Measurements from ENCODE around the gene HIBADH.
"Not testable (repeated sequence)": the region's sequence is repeated elsewhere in the genome, so short reads cannot be mapped to it uniquely, and the experiment has no call there.

The HIBADH gene

GRCh38 chr7:27593226-27593625 lies 69.5 kb downstream of the HIBADH start:
- DNase-seq = no peak

- no peak for DNase-seq
These were observed 72.3 kb downstream of the HIBADH start for GRCh38 chr7:27590416-27590815.

DNA sequence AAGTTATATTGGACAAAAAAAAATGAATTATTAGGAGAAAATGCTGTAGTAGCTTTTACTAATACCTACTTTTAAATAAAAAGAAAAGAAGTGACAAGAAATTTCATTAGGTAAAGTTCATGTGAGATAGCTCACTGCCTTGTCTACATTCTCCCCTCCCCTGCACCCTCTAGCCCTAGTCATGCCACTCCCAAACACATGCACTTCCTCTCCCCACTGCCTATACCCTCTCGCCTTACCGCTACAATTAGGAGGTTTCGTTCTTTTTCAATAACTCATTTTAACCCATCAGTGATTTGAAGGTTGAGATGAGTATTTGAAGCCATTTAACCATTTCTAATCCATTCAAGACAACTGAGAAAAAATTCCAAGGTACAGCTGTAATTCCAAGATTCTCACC lies 75.3 kb downstream of the HIBADH start:
- DNase-seq = no peak

DNA sequence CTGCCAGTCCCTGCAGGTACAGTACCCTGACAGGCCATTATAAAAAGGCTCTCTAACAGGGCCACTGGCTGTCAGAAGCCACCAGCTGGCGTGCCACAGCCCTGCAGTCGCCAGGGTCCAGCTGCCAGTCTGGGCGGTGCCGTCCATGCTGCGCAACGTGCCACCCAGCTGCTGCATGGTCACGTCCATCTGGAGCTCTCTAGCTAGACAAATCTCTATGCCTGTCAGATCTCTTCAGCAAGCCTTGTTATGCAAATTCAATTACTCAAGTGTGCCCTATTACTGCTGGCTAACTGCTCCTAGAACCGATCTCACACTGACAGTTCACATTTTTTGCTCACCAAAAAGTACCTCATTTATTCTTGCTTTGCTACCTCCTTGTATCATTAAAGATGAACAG lies 75.9 kb downstream of the HIBADH start:
- DNase-seq = peak; percentile 62

- DNase-seq = no peak
These were observed 76.8 kb downstream of the HIBADH start for GRCh38 chr7:27585781-27586447.

GRCh38 chr7:27581906-27582305 lies 80.8 kb downstream of the HIBADH start:
- DNase-seq = no peak

- DNase-seq = no peak
These were observed 81.6 kb downstream of the HIBADH start for GRCh38 chr7:27581119-27581518.

- no peak for DNase-seq
These were observed 83.1 kb downstream of the HIBADH start for GRCh38 chr7:27579565-27579964.

GRCh38 chr7:27578169-27578568 lies 84.5 kb downstream of the HIBADH start:
- not testable (repeated sequence) for DNase-seq

GRCh38 chr7:27576360-27576944 lies 86.2 kb downstream of the HIBADH start:
- peak; percentile 12 for DNase-seq

- no peak for DNase-seq
These were observed 87.1 kb downstream of the HIBADH start for GRCh38 chr7:27575613-27576012.

- no peak for DNase-seq
These were observed 93.6 kb downstream of the HIBADH start for GRCh38 chr7:27569106-27569505.

GRCh38 chr7:27567266-27567665 lies 95.4 kb downstream of the HIBADH start:
- DNase-seq = no peak

GRCh38 chr7:27564881-27565482 lies 97.7 kb downstream of the HIBADH start:
- DNase-seq = no peak

- DNase-seq = no peak
These were observed 101.9 kb downstream of the HIBADH start for GRCh38 chr7:27560706-27561235.

GRCh38 chr7:27555670-27556069 lies 107.0 kb downstream of the HIBADH start:
- DNase-seq = no peak

GRCh38 chr7:27554826-27555225 lies 107.9 kb downstream of the HIBADH start:
- DNase-seq = no peak

GRCh38 chr7:27553273-27553672 lies 109.4 kb downstream of the HIBADH start:
- DNase-seq = no peak

DNA sequence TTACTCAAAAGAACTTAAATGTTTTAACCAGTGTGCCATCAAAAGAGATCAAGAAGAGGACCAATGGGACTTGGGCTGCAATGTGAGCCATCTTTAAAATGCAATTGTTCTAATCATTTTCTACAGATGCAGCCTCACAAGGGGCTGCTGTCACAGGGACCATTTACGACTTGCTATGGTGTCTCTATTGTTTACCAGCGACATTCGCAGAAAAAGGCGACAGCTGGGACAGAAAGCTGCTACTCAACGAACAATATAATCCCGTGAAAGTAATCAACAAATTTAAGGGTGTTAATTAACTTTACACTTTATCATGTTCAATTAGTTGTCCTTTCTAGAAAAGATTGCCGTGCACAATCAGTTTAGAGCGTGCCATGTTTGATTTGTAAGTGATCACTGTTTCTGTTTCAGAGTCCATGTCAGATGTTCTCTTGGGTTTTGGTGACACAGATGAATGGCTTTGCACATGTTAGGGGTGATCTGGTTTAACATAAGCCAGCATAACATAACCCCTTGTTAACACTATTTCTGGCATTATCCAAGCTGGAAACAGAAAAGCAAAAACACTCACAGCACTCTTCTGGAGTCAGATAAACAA lies 110.8 kb downstream of the HIBADH start:
- no peak for DNase-seq

DNA sequence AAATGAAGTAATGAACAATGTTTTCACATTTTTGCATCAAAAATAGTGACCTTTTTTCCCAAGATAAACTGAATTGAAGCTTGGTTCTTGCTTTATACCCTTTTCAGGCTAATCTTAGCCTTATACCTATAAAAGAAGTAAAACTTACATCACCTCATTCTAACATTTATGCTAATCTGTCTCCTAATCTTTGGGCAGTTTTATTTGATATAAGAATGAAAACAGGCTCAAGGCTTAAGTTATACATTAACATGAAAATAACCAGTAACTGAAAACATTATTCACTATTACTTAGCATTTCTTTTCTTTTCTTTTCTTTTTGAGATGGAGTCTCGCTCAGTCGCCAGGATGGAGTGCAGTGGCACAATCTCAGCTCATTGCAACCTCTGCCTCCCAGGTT lies 113.1 kb downstream of the HIBADH start:
- DNase-seq = no peak

GRCh38 chr7:27548304-27548703 lies 114.4 kb downstream of the HIBADH start:
- DNase-seq = no peak

GRCh38 chr7:27547401-27547800 lies 115.3 kb downstream of the HIBADH start:
- no peak for DNase-seq

GRCh38 chr7:27546610-27547009 lies 116.1 kb downstream of the HIBADH start:
- no peak for DNase-seq

GRCh38 chr7:27535795-27536194 lies 126.9 kb downstream of the HIBADH start:
- DNase-seq = no peak

All from NCI-H446 treated with DMSO at 0.1 percent for 48 hours (cell line).